Astrocyte (in vitro differentiated cells and primary cell): Measurements from ENCODE around the gene HOXC9.

Experiments used
- EZH2 ChIP-seq: IDR thresholded peaks from 2 replicates; pipeline ENCODE4 v1.6.1; 2012; ENCODE audit warnings: mild to moderate bottlenecking, low read length, inconsistent platforms; ENCODE audit not compliant: insufficient read depth
- TF ChIP-seq, protein P1 (sequence below): IDR thresholded peaks from 2 replicates; pipeline ENCODE4 v1.5.1; 2011; ENCODE audit warnings: low read depth, mild to moderate bottlenecking, inconsistent platforms, low read length, moderate library complexity; ENCODE audit not compliant: insufficient read depth

GRCh38 chr12:54052438-54053002, 52.6 kb downstream of the HOXC9 start:
- TF ChIP-seq, protein P1, sequence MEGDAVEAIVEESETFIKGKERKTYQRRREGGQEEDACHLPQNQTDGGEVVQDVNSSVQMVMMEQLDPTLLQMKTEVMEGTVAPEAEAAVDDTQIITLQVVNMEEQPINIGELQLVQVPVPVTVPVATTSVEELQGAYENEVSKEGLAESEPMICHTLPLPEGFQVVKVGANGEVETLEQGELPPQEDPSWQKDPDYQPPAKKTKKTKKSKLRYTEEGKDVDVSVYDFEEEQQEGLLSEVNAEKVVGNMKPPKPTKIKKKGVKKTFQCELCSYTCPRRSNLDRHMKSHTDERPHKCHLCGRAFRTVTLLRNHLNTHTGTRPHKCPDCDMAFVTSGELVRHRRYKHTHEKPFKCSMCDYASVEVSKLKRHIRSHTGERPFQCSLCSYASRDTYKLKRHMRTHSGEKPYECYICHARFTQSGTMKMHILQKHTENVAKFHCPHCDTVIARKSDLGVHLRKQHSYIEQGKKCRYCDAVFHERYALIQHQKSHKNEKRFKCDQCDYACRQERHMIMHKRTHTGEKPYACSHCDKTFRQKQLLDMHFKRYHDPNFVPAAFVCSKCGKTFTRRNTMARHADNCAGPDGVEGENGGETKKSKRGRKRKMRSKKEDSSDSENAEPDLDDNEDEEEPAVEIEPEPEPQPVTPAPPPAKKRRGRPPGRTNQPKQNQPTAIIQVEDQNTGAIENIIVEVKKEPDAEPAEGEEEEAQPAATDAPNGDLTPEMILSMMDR, result no peak
- TF ChIP-seq EZH2, result no peak
